NB4 (cell line): Measurements from ENCODE around the gene INPP5D.
A peak's percentile ranks its signal among the peaks of the same experiment; 100 is the strongest.
"Not testable (repeated sequence)": the region's sequence is repeated elsewhere in the genome, so short reads cannot be mapped to it uniquely, and the experiment has no call there.

ENCODE experiments used
- DNase-seq: peaks from one replicate; pipeline ENCODE4 v3.0.0; 2010; ENCODE audit warnings: low read depth
- H3K4me3 ChIP-seq: one replicate; pipeline ENCODE4 v1.5.1; 2011; ENCODE audit warnings: mild to moderate bottlenecking, low read depth, low read length, moderate library complexity
- CTCF ChIP-seq: IDR thresholded peaks from one replicate; pipeline ENCODE4 v1.5.1; 2012; ENCODE audit warnings: low read depth, low read length
- MAX ChIP-seq: IDR thresholded peaks from 2 replicates; pipeline ENCODE4 v1.6.1; 2011; ENCODE audit warnings: low read depth, low read length
- MYC ChIP-seq: IDR thresholded peaks from 2 replicates; pipeline ENCODE4 v1.6.1; 2011; ENCODE audit warnings: low read depth, low read length
- POLR2A ChIP-seq: IDR thresholded peaks from 2 replicates; pipeline ENCODE4 v1.6.1; 2011; ENCODE audit warnings: mild to moderate bottlenecking; ENCODE audit not compliant: insufficient read length; ENCODE audit errors: extremely low read depth

The INPP5D gene

GRCh38 chr2:233185330-233185729 is 125.2 kb downstream of the INPP5D start:
- DNase-seq = no peak

GRCh38 chr2:233185963-233186362 is 125.8 kb downstream of the INPP5D start:
- TF ChIP-seq POLR2A = no peak
- TF ChIP-seq MYC = no peak
- DNase-seq = peak; percentile 70
- H3K4me3 ChIP-seq = no peak overlapping the region

More at GRCh38 chr2:233185330-233185729, 125.2 kb downstream of the INPP5D start:
- H3K4me3 ChIP-seq = no peak overlapping the region
- no peak for TF ChIP-seq MAX
- TF ChIP-seq POLR2A = no peak
- TF ChIP-seq CTCF = no peak
- TF ChIP-seq MYC = no peak

GRCh38 chr2:233186851-233187250 is 126.7 kb downstream of the INPP5D start:
- TF ChIP-seq MYC (no peak), CTCF (no peak), POLR2A (no peak), MAX (no peak)
- H3K4me3 ChIP-seq = no peak overlapping the region
- DNase-seq = no peak

GRCh38 chr2:233189025-233189424 is 128.9 kb downstream of the INPP5D start:
- no peak overlapping the region for H3K4me3 ChIP-seq
- no peak for DNase-seq
- TF ChIP-seq MYC (no peak), POLR2A (peak; percentile 11)

- peak; percentile 48 for DNase-seq
- H3K4me3 ChIP-seq = not testable (repeated sequence)
These were observed 130.9 kb downstream of the INPP5D start for GRCh38 chr2:233191016-233191415.

- TF ChIP-seq MAX = no peak
- no peak for TF ChIP-seq CTCF
- TF ChIP-seq POLR2A = no peak
- no peak for TF ChIP-seq MYC
- DNase-seq = no peak
- H3K4me3 ChIP-seq = no peak overlapping the region
These were observed 133.6 kb downstream of the INPP5D start for GRCh38 chr2:233193738-233194137.

- no peak overlapping the region for H3K4me3 ChIP-seq
- TF ChIP-seq CTCF (no peak), MAX (no peak), POLR2A (no peak), MYC (no peak)
- DNase-seq = no peak
These were observed 134.9 kb downstream of the INPP5D start for GRCh38 chr2:233195027-233195426.

GRCh38 chr2:233197022-233197421 is 136.9 kb downstream of the INPP5D start:
- no peak for TF ChIP-seq CTCF
- TF ChIP-seq MYC = no peak
- TF ChIP-seq MAX = no peak
- TF ChIP-seq POLR2A = no peak
- H3K4me3 ChIP-seq = no peak overlapping the region
- no peak for DNase-seq
